Ascending aorta (tissue), 2 donors: ENCODE results near the gene ABCC4. TPM values are rescaled to one million over a fixed set of nuclear protein-coding genes. Genes with fewer than 3 reads are reported as not detected.
"Not testable (repeated sequence)": the region's sequence is repeated elsewhere in the genome, so short reads cannot be mapped to it uniquely, and the experiment has no call there.

Experiments
- DNase-seq, 2 donors: peaks; one replicate each; pipeline ENCODE4 v3.0.0-alpha.2; 2019; ENCODE audit warnings: low spot score in 2 of 2
- H3K27ac ChIP-seq, 2 donors: fragments of 200-600 bp; sonication (generic); one replicate each; pipeline ENCODE4 v1.5.1; 2016 to 2017; ENCODE audit warnings: mild to moderate bottlenecking in 1 of 2
- H3K27me3 ChIP-seq: fragments of 200-600 bp; sonication (generic); one replicate; pipeline ENCODE4 v1.5.1; 2017
- H3K36me3 ChIP-seq, 2 donors: fragments of 200-600 bp; sonication (generic); one replicate each; pipeline ENCODE4 v1.5.1; 2016
- H3K4me1 ChIP-seq, 2 donors: fragments of 200-600 bp; sonication (generic); one replicate each; pipeline ENCODE4 v1.5.1; 2016 to 2017; ENCODE audit warnings: mild to moderate bottlenecking in 1 of 2
- H3K4me3 ChIP-seq, 2 donors: fragments of 200-600 bp; sonication (generic); one replicate each; pipeline ENCODE4 v1.5.1; 2016 to 2017; ENCODE audit warnings: mild to moderate bottlenecking in 1 of 2
- H3K9me3 ChIP-seq, 2 donors: fragments of 200-600 bp; sonication (generic); one replicate each; pipeline ENCODE4 v1.5.1; 2016
- intact Hi-C: fragments of 100-400 bp; cut with DNase I; formaldehyde crosslinking; loops from one replicate; pipeline ENCODE4 v1.15.1; 2023
- total RNA-seq: library from RNA; depleted of rRNA; stranded (reverse); fragments of >200 nt; gene quantifications from one replicate; pipeline ENCODE4 v1.1.0, GENCODE V29; 2016
- TF ChIP-seq, protein P1 (sequence below), 3 experiments: fragments of 200-600 bp in 2 of 3; fragments of 450-650 bp in 1 of 3; sonication (generic) in 2 of 3; IDR thresholded peaks; one replicate each; pipeline ENCODE4 v1.5.1; 2016 to 2019; ENCODE audit warnings: antibody characterized with exemption in 3 of 3, mild to moderate bottlenecking in 1 of 3, moderate library complexity in 1 of 3

Gene ABCC4
- total RNA-seq, 1 donor from 2014 or later, result 6.7 TPM

DNA sequence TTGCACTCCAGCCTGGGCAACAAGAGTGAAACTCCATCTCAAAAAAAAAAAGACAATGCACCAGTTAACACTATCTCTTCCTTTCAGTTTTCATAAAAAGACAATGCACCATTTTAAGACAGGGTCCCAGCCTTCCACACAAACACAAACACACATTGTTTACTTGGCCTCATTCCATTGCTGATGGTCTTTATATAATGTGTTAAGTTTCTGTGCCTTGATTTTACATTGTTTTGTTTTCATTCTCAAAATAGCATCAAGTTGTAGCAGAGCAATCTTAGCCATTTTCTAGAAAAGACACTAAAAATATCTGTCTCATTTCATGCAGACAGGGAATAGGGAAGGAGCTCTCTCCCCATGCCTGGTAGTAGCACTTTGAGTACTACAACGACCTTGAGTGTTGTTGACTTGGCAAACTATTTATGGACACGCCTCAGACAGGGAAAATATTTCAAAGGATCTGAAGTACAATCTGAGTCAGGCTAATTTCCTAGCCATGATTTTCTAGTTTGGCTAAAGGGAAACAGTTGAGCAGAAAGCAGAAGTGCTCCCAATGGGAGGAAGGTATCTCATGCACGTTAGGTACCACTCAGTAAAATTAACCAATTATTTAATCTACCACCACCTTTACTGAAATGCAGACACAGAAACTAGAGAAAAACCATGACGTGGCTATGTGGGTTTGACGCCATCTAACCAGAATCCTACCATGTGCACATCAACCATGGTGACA, 120.6 kb downstream of the ABCC4 start:
- DNase-seq, result no peak
- Histone ChIP-seq H3K9me3 (no peaks in the 10 kb centered on the region), H3K36me3 (no peaks in the 10 kb centered on the region), H3K4me3 (no peak overlapping the region), H3K27me3 (no peaks in the 10 kb centered on the region), H3K27ac (no peak overlapping the region), H3K4me1 (no peaks in the 10 kb centered on the region)
- intact Hi-C loops, result no loop called here
- TF ChIP-seq, protein P1, sequence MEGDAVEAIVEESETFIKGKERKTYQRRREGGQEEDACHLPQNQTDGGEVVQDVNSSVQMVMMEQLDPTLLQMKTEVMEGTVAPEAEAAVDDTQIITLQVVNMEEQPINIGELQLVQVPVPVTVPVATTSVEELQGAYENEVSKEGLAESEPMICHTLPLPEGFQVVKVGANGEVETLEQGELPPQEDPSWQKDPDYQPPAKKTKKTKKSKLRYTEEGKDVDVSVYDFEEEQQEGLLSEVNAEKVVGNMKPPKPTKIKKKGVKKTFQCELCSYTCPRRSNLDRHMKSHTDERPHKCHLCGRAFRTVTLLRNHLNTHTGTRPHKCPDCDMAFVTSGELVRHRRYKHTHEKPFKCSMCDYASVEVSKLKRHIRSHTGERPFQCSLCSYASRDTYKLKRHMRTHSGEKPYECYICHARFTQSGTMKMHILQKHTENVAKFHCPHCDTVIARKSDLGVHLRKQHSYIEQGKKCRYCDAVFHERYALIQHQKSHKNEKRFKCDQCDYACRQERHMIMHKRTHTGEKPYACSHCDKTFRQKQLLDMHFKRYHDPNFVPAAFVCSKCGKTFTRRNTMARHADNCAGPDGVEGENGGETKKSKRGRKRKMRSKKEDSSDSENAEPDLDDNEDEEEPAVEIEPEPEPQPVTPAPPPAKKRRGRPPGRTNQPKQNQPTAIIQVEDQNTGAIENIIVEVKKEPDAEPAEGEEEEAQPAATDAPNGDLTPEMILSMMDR (IDR thresholded peaks at IDR 0.05), result no peak

DNA sequence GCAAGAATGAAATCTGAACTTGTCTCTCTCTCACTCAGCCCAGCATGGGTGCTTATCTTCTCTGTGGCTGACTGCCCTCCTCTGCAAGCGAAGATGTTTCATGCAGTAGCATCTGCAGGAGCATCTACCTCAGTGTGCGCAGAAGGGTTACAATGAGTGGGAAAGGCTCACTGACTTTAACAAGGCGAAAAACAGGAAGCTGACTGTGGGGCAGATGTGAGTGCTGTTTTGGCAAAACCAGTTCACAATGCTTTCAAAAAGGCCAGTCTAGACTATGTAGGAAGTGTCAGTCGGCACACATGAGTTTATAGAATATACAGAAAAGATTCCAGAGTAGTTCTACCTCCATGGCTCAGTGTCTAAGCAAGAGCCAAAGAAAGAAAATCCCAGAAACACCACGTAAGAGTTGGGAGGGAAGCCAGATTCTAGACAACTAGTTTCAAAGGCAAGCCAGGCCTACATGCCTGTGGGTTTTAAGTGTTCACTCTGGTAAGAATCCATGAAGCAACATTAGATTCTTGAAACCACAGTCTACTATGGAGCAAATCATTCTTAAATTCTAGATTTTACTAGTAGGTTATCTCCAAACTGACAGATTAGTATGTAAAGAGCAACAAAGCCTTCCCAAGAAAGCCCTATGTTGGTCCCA, 124.5 kb downstream of the ABCC4 start:
- DNase-seq, result no peak
- TF ChIP-seq, protein P1 (IDR thresholded peaks at IDR 0.05), result no peak
- no peak overlapping the region for H3K4me3 ChIP-seq
- no peaks in the 10 kb centered on the region for H3K27me3 ChIP-seq
- H3K27ac ChIP-seq, result no peak overlapping the region
- H3K9me3 ChIP-seq, result no peaks in the 10 kb centered on the region
- no peaks in the 10 kb centered on the region for H3K4me1 ChIP-seq
- intact Hi-C loops, result no loop called here
- H3K36me3 ChIP-seq, result no peaks in the 10 kb centered on the region

- Histone ChIP-seq H3K36me3 (no peaks in the 10 kb centered on the region), H3K27ac (no peak overlapping the region), H3K27me3 (no peaks in the 10 kb centered on the region), H3K9me3 (no peaks in the 10 kb centered on the region), H3K4me3 (no peak overlapping the region), H3K4me1 (no peaks in the 10 kb centered on the region)
- TF ChIP-seq, protein P1 (IDR thresholded peaks at IDR 0.05), result no peak
- intact Hi-C loops, result no loop called here
- no peak for DNase-seq
Observed at GRCh38 chr13:95174517-95174916, 126.7 kb downstream of the ABCC4 start.

DNA sequence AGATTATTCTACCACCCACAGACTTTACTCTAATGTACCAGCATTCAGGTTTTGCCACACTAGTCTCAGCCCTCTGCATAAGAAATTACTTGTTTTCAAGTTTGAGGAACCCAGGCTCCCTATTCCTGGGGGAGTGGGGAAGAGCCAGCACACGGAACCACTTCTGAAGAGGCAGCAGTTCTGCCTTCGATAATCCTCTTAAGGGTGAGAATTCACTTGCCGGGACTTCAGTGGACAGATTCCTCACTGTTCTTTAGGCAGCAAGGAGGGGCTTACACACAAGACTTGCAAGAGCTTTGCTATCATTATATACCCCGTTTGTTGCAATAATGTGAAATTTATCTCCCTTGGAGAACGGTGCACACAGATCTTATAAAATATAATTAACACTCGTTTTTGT, 133.1 kb downstream of the ABCC4 start:
- TF ChIP-seq, protein P1 (IDR thresholded peaks at IDR 0.05), result no peak
- H3K36me3 ChIP-seq, result no peaks in the 10 kb centered on the region
- DNase-seq, result no peak
- no peak overlapping the region for H3K4me3 ChIP-seq
- intact Hi-C loops, result no loop called here
- H3K27ac ChIP-seq, result no peak overlapping the region
- H3K27me3 ChIP-seq, result no peaks in the 10 kb centered on the region
- H3K4me1 ChIP-seq, result no peaks in the 10 kb centered on the region
- H3K9me3 ChIP-seq, result no peaks in the 10 kb centered on the region

- H3K4me3 ChIP-seq, H3K27ac ChIP-seq, intact Hi-C loops, H3K27me3 ChIP-seq, H3K36me3 ChIP-seq, H3K9me3 ChIP-seq, H3K4me1 ChIP-seq, DNase-seq: not testable (repeated sequence)
Observed at GRCh38 chr13:95167003-95167402, 134.2 kb downstream of the ABCC4 start.

DNA sequence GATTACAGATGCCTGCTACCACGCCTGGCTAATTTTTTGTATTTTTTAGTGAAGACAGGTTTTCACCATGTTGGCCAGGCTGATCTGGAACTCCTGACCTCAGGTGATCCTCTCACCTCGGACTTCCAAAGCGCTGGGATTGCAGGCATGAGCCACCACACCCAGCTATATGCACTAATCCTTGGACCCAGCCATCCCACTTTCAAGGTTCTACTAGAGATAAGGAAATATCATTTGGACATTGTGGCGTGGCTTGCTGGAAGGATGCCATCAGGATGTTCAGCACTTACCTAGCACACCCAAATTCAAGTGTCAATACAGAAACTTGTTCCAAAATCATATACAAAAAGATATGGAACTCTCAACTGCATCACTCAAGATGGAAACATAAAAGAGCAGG, 136.4 kb downstream of the ABCC4 start:
- DNase-seq, result no peak
- Histone ChIP-seq H3K36me3 (no peaks in the 10 kb centered on the region), H3K27me3 (no peaks in the 10 kb centered on the region), H3K4me1 (no peaks in the 10 kb centered on the region), H3K9me3 (no peaks in the 10 kb centered on the region), H3K4me3 (no peak overlapping the region), H3K27ac (no peak overlapping the region)
- intact Hi-C loops, result no loop called here
- TF ChIP-seq, protein P1 (IDR thresholded peaks at IDR 0.05), result no peak
